Endodermal cell (in vitro differentiated cells): ENCODE results near the gene FKRP. TPM values are rescaled to one million over a fixed set of nuclear protein-coding genes. Genes with fewer than 3 reads are reported as not detected.

Experiments
- DNase-seq: peaks from one replicate; pipeline ENCODE4 v3.0.0-alpha.2; 2017
- H3K27ac ChIP-seq: 2 replicates; pipeline ENCODE4 v1.5.1; 2013; ENCODE audit warnings: mild to moderate bottlenecking, low read depth, low read length, moderate library complexity
- H3K27me3 ChIP-seq: 2 replicates; pipeline ENCODE4 v1.6.1; 2013; ENCODE audit warnings: mild to moderate bottlenecking, low read length, moderate library complexity; ENCODE audit not compliant: insufficient read depth, control insufficient read depth, poor library complexity, severe bottlenecking
- H3K36me3 ChIP-seq: 2 replicates; pipeline ENCODE4 v1.7.0; 2013; ENCODE audit warnings: mild to moderate bottlenecking, low read length, moderate library complexity; ENCODE audit not compliant: control insufficient read depth, insufficient read depth
- H3K4me1 ChIP-seq: one replicate; pipeline ENCODE4 v1.7.0; 2013; ENCODE audit warnings: low read length; ENCODE audit not compliant: control insufficient read depth, insufficient read depth
- H3K4me3 ChIP-seq: 2 replicates; pipeline ENCODE4 v1.5.1; 2013; ENCODE audit warnings: mild to moderate bottlenecking, low read length, moderate library complexity
- H3K9ac ChIP-seq: 2 replicates; pipeline ENCODE4 v1.6.1; 2013; ENCODE audit warnings: mild to moderate bottlenecking, low read length, moderate library complexity; ENCODE audit not compliant: poor library complexity, severe bottlenecking; ENCODE audit errors: extremely low read depth
- H3K9me3 ChIP-seq: 2 replicates; pipeline ENCODE4 v1.6.1; 2013; ENCODE audit warnings: mild to moderate bottlenecking, low read length, moderate library complexity; ENCODE audit not compliant: control insufficient read depth
- H3K27ac Mint-ChIP-seq: 2 replicates; pipeline ENCODE4 v1.8.0; 2020; ENCODE audit warnings: mixed read lengths
- H3K27me3 Mint-ChIP-seq: 2 replicates; pipeline ENCODE4 v1.8.0; 2021; ENCODE audit warnings: mild to moderate bottlenecking, mixed read lengths; ENCODE audit not compliant: insufficient read depth
- H3K36me3 Mint-ChIP-seq: 2 replicates; pipeline ENCODE4 v1.8.0; 2020; ENCODE audit warnings: low read depth, mixed read lengths
- H3K4me1 Mint-ChIP-seq: 2 replicates; pipeline ENCODE4 v1.8.0; 2020; ENCODE audit warnings: mixed read lengths
- H3K4me3 Mint-ChIP-seq: 2 replicates; pipeline ENCODE4 v1.8.0; 2020; ENCODE audit warnings: mild to moderate bottlenecking, moderate library complexity, mixed read lengths
- H3K9me3 Mint-ChIP-seq: 2 replicates; pipeline ENCODE4 v1.8.0; 2020; ENCODE audit warnings: mild to moderate bottlenecking, mixed read lengths
- WGBS, 2 experiments: methylation state at CpG; one replicate each; pipeline versions ENCODE4 v1.1.5 to v1.1.7; 2013; ENCODE audit warnings: missing lambda C conversion rate in 2 of 2, mixed read lengths in 1 of 2; ENCODE audit not compliant: insufficient coverage in 1 of 2, insufficient read length in 1 of 2; 5-methylcytosine and 5-hydroxymethylcytosine counted together
- total RNA-seq, 2 donors: library from RNA; stranded (reverse); fragmentation: NEBNext Ultra II Directional in 1 of 2; extraction: Animal tissue kit (Norgen Biotek cat#: 25700) in 1 of 2; gene quantifications; 2 replicates in 1 of 2; 3 replicates in 1 of 2; pipeline ENCODE4 v1.2.1, GENCODE V29; 2021
- TF ChIP-seq, protein P1 (sequence below): fragments of 200-600 bp; sonication (generic); conservative IDR thresholded peaks from 2 replicates; pipeline ENCODE4 v1.5.0; 2021; ENCODE audit warnings: antibody characterized with exemption, mild to moderate bottlenecking

The FKRP gene
- total RNA-seq, 2 donors from 2014 or later: 19.8 to 33.7 TPM

DNA sequence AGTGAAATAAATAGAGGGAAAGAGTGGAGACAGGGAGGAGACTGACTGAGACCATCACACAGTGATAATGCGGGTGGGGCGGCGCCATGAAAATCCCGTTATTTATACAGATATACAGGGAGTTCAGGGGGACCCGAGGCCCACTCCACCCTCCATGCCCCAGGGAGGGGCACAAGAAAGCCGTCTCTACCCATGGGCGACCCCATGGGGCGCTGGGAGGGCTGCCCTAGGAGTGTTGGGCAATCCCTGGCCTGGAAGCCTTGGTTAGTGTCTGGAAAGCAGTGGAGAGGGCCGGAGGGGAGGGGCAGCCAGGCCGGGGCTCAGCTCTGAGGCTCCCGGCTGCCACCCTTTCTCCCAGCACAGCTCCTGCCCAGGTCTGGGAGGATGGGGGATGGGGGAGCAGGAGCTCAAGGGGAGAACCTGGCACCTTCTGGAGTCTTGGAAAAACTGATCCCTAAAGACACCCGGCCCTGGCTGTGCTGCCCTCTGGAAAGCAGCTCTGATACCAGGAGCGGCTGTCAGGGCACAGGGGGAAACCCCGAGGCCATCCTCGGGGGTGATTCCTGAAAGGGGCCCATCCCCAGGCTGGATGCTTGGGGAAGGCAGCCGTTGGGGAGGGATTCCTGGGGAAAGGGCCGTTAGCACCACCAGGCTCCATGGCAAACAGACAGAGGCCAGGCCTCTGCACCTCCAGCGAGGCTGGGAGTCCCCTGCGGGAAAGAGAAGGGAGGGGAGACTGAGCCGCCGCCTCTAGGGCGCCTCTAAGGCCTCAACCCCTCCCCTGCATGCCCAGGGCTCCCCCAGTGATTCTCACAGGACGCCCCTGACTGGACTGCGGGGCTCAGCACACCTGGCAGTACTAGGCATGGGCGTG lies 26.0 kb upstream of the FKRP start:
- WGBS, 2 experiments: 91 to 97% methylated on average over 17 to 25 of the region's 25 CpGs
- H3K36me3 ChIP-seq: peaks cover 29% of the 10 kb centered on the region
- Mint-ChIP-seq H3K9me3 (no peaks in the 10 kb centered on the region), H3K36me3 (peaks cover 32% of the 10 kb centered on the region), H3K4me1 (peaks cover 11% of the 10 kb centered on the region), H3K27ac (no peak overlapping the region), H3K27me3 (no peaks in the 10 kb centered on the region), H3K4me3 (no peak overlapping the region)
- no peak overlapping the region for H3K27ac ChIP-seq
- TF ChIP-seq, protein P1, sequence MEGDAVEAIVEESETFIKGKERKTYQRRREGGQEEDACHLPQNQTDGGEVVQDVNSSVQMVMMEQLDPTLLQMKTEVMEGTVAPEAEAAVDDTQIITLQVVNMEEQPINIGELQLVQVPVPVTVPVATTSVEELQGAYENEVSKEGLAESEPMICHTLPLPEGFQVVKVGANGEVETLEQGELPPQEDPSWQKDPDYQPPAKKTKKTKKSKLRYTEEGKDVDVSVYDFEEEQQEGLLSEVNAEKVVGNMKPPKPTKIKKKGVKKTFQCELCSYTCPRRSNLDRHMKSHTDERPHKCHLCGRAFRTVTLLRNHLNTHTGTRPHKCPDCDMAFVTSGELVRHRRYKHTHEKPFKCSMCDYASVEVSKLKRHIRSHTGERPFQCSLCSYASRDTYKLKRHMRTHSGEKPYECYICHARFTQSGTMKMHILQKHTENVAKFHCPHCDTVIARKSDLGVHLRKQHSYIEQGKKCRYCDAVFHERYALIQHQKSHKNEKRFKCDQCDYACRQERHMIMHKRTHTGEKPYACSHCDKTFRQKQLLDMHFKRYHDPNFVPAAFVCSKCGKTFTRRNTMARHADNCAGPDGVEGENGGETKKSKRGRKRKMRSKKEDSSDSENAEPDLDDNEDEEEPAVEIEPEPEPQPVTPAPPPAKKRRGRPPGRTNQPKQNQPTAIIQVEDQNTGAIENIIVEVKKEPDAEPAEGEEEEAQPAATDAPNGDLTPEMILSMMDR: no peak
- no peaks in the 10 kb centered on the region for H3K27me3 ChIP-seq
- no peak for DNase-seq
- no peak overlapping the region for H3K4me3 ChIP-seq
- H3K9me3 ChIP-seq: no peaks in the 10 kb centered on the region
- no peaks in the 10 kb centered on the region for H3K4me1 ChIP-seq
- H3K9ac ChIP-seq: no peak overlapping the region

DNA sequence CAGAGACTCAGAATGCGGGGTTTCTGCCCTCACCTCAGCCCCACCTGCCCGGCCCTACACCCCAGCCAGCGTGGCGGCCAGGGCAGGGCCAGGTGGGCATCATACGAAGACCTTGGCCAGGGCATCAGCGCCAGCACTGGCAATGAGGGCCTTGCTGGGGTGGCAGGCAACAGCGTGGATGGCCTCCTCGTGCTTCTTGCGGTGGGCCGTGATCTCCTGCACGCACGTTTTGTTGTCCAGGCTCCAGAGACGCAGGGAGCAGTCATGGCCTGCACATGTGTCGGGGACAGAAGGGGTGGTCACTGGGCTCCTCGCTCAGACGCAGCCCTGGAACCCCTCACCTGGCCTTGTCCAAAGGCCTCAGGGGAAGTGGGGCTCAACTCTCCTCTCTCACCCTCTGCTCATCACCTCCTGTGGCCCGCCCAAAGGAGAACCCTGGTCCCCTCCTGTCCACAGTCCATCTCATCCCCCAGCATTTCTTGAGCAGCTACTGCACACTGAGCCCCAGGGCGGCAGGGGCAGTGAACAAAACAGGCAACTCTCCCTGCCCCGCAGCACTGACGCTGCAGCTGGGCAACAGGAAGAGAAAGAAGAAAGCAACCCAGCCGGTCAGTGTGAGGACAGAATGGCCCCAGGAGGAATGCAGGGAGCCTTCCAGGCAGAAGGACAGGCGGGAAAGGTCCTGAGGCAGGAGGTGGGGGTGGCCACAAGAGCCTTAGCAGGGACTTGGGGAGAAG lies 25.2 kb upstream of the FKRP start:
- Mint-ChIP-seq H3K27me3 (no peaks in the 10 kb centered on the region), H3K9me3 (no peaks in the 10 kb centered on the region), H3K36me3 (peaks cover 35% of the 10 kb centered on the region), H3K4me3 (no peak overlapping the region), H3K27ac (no peak overlapping the region), H3K4me1 (peaks cover 4% of the 10 kb centered on the region)
- Histone ChIP-seq H3K27ac (no peak overlapping the region), H3K4me3 (no peak overlapping the region), H3K4me1 (no peaks in the 10 kb centered on the region), H3K36me3 (peaks cover 37% of the 10 kb centered on the region), H3K27me3 (no peaks in the 10 kb centered on the region), H3K9me3 (no peaks in the 10 kb centered on the region), H3K9ac (no peak overlapping the region)
- TF ChIP-seq, protein P1: no peak
- DNase-seq: no peak
- WGBS, 2 experiments: 96 to 98% methylated on average over 18 to 22 of the region's 22 CpGs

DNA sequence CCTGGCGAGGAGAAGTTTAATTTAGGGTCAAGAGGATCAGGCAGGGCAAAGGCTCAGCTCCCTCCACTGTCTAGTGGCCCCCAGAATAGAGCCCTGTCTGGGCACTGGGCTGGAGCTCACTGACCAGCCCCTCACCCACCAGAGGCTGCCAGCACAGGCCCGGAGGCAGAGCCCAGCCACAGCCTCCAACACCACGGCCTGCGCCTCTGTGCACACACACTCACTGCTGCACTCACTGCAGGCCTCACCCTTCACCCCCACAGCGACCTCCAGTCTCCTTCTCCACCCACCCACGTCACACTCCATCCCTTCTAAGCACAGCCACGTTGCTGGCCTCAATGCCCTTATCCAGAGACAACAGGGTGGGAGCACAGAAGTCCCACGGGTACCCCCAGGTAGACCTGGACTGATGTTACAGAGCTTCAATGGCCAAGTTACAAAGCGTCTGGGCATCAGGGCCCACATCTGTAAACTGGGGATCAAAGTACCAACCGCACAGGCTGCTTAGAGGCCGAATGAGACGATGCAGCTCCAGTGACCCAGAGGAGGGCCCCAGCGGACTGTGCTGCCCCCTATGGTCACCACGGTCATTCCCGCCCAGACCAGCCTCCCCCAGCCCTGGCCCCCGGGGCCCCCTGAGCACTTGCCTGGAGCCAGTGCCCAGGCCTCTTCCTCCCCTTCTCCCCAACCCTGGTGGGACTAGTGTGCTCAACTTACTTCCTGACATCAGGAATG lies 24.4 kb upstream of the FKRP start:
- H3K4me3 ChIP-seq: no peak overlapping the region
- Mint-ChIP-seq H3K27ac (no peak overlapping the region), H3K4me3 (no peak overlapping the region), H3K9me3 (no peaks in the 10 kb centered on the region), H3K27me3 (no peaks in the 10 kb centered on the region), H3K4me1 (peaks cover 4% of the 10 kb centered on the region), H3K36me3 (peaks cover 43% of the 10 kb centered on the region)
- H3K27me3 ChIP-seq: no peaks in the 10 kb centered on the region
- WGBS, 2 experiments: 88 to 93% methylated on average over 7 to 16 of the region's 16 CpGs
- TF ChIP-seq, protein P1: peak; percentile 72
- no peak overlapping the region for H3K9ac ChIP-seq
- peak; percentile 79 for DNase-seq
- H3K4me1 ChIP-seq: no peaks in the 10 kb centered on the region
- peaks cover 40% of the 10 kb centered on the region for H3K36me3 ChIP-seq
- H3K27ac ChIP-seq: no peak overlapping the region
- no peaks in the 10 kb centered on the region for H3K9me3 ChIP-seq
